ENCODE measurements around the gene UTS2R.
A peak's percentile ranks its signal among the peaks of the same experiment; 100 is the strongest.
"Not testable (repeated sequence)": the region's sequence is repeated elsewhere in the genome, so short reads cannot be mapped to it uniquely, and the experiment has no call there.

The UTS2R gene

DNA sequence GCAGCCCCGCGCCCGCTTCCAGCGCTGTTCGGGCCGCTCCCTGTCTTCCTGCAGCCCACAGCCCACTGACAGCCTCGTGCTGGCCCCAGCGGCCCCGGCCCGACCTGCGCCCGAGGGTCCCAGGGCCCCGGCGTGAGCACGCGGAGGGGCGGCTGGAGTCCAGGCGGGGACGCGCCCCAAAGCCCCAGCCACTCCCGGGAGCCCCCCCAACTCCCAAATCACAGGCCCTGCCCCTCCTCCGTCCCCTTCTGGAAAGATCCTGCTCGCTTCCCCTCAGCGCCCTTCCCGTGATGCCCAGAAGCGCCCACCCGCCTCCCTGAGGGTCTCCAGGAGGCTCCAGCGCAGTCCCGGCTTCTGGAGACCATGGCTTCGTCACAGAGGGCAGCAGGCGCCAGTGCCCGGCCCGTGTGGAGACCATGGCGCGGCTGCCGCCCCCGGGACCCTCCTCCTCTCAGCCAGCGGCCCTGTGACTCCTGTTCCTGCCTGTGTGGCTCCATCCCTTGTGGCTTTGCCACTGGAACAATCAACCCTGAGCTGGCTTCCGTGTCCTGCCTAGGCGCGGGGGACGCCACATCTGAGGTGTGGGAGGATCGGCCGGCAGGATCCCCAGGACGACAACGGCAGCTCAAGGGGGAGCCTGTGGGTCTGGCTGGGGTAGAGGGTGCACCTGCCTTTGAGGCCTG, 3.9 kb downstream of the UTS2R start:
- no peak for DNase-seq (ENCODE audit: low spot score)

- no peak for DNase-seq (ENCODE audit: low spot score)
Measured at GRCh38 chr17:82376042-82376730, 4.6 kb downstream of the UTS2R start.

- DNase-seq (ENCODE audit: low spot score) = not testable (repeated sequence)
Measured at GRCh38 chr17:82377294-82377693, 5.7 kb downstream of the UTS2R start.

DNA sequence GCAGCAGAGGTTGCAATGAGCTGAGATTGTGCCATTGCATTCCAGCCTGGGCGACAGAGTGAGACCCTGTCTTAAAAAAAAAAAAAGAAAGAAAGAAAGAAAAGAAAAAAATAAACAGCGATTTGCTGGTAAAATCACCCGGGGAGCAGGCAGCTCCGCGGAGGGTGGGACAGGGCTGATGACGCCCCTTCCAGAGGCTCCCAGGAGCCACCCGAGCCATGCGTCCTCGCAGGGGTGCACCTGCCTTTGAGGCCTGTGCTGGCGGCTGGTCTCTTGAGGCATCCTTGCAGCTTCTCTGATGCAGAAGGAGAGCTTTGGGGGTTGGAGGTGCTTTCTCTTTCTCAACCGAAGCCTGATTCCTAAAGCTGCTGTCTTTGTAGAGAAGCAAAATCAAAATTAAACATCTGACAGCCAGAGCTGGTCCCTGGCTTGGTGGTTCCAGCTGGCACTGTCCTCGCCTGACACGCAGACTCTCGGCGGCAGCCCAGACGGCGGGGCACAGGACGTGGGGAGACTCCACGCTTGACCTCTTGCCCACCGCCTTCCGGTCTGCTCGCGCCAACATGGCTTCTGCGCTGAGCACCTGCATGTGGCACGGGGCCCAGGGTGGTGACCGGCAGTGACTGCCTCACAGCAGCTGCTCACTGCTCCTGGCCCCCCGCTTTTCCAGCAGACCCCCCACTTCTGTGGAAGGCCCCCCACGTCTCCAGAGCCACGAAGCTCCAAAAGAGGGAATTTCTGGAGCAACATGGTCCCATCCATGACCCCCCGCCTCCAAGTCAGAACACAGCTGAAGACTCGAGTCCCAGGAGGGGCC, 6.6 kb downstream of the UTS2R start:
- DNase-seq (ENCODE audit: low spot score) = no peak

- DNase-seq (ENCODE audit: low spot score) = no peak
Measured at GRCh38 chr17:82378741-82379021, 7.1 kb downstream of the UTS2R start.

GRCh38 chr17:82380860-82381702, 9.5 kb downstream of the UTS2R start:
- DNase-seq (ENCODE audit: low spot score) = no peak

DNA sequence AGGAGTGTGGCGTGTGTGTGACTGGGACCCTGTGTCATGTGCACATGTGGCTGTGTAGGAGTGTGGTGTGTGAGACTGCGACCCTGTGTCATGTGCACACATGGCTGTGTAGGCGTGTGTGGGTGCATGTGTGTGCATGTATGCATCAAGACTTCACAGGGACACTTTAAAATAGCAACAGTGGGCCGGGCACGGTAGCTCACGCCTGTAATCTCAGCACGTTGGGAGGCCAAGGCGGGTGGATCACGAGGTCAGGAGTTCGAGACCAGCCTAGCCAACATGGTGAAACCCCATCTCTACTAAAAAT, 10.1 kb downstream of the UTS2R start:
- DNase-seq (ENCODE audit: low spot score) = not testable (repeated sequence)

GRCh38 chr17:82382220-82382932, 10.8 kb downstream of the UTS2R start:
- not testable (repeated sequence) for DNase-seq (ENCODE audit: low spot score)

DNA sequence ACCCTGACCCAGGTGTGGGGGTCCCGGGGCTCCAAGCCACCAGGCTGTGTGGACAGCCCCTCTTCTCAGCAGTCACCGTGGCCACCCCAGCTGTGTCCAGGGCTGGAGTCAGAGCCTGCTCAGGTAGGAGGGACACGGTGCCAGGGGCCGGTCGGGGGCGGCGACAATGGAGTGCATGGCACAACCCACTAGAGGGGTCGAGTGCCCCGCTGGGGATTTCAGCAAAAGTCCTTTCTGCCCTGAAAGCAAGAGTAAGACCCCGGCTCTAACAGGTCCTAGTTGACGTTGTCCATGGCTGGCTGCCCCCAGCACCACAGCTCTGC, 11.3 kb downstream of the UTS2R start:
- no peak for DNase-seq (ENCODE audit: low spot score)

DNA sequence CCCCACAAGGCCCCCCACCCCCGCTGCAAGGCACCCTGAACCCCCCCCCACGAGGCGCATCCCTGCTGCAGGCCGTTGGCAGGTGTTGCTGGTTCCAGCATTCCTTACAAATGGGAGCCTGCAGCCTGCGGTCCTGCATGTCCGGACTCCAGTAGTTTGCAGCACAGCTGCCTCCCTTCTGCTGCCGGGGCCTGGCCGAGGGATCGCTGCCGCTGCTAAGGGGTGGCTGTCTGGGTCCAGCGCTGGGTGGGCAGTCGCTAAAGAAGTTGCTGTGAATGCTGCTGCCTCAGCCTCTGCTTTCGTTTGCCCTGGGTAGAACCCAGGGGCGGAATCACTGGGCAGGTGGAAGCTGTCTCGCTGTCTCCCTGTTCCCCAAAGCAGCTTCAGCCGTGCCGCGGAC, 11.8 kb downstream of the UTS2R start:
- no peak for DNase-seq (ENCODE audit: low spot score)

DNA sequence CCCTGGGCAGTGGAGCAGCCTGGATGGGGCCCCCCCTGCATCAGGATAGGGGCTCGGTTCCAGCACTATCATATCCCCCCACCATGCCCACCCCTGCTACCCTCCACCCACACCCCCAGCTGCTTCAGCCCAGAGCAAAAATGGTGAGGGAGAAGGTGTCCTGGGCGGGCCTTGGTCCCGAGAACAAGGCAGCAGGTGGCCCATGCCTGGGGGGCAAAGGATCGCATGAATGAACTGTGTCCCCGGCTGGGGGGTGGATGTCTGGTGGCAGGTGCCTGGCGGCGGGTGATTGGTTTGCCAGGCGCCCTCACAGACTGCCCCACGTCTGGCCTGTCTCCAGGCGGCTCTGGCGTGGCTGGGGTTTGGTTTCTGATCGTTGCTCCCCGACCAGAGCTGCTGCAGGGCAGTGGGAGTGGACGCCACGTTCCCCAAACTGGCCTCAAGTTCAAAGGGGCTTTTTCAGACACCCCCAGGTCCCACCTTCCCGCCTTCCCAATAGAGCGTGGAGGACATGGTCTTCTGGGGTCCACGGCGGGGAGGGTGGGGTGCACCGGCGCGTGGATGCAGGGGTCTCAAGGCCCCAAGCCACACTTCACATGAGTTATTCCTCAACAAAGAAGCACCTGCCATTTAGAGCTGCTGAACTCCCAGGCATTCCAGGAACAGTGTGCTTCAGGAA, 12.6 kb downstream of the UTS2R start:
- DNase-seq (ENCODE audit: low spot score) = no peak

DNA sequence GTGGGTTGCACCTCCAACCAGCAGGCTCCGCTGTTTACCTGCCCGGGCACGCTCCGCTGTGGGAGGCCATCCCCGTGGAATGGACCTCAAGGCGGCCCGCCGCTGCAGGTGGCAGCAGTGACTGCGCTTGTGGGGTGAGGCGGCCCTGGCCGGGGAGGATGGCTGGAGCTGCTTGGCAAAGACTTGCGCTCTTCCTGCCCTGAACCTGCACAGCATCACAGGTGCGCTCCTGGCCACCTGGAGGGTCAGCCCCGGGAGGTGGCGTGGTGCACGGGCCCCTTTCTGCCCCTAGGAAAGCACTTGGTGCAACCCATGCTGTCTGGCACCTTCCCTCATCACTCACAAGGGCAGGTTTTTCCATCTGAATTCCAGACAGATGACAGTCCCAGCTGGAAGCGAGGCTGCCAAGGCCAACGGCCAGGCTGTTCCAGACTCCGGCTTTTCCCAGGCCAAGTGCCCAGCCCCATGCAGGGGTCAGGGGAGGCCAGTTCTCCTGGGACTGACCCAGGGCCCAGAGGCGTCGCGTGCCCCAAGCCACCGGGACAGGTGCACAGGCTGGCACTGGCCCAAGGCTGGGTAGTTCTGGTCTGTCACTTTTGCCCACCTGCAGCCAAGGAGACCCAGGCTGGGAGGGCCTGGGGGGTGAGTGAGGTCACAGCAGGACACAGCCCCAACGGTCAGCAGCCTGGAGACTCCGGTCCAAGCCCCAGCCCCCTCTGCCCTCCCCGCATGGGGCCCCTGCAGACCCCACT, 13.3 kb downstream of the UTS2R start:
- peak; percentile 12 for DNase-seq (ENCODE audit: low spot score)

DNA sequence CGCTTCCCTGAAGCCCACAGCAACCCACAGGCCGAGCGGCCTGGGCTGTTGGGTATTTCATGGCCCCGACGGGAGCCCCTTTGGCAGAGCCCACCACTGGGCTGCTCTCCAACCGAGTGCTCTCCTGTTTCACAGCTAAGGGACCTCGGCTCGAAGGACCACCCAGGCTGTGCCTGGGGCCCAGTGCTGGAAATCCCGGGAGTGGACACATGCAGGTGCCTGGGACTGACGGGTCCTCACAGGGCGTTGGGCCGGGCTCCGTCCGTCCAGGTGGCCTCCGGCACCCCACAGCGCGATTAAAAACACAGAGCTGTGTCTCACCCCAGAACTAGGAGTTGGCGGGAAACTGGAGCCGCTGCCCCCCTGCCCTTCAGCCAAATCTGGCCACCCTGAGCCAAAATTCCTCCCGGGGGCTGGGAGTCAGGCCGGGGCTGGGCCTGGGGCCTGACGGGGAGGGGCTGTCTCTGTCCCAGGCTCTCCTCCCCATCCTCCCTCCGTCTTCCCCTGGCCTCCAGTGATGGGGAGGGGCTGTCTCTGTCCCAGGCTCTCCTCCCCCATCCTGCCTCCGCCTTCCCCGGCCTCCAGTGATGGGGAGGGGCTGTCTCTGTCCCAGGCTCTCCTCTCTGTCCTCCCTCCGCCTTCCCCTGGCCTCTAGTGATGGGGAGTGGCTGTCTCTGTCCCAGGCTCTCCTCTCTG, 14.1 kb downstream of the UTS2R start:
- no peak for DNase-seq (ENCODE audit: low spot score)

DNA sequence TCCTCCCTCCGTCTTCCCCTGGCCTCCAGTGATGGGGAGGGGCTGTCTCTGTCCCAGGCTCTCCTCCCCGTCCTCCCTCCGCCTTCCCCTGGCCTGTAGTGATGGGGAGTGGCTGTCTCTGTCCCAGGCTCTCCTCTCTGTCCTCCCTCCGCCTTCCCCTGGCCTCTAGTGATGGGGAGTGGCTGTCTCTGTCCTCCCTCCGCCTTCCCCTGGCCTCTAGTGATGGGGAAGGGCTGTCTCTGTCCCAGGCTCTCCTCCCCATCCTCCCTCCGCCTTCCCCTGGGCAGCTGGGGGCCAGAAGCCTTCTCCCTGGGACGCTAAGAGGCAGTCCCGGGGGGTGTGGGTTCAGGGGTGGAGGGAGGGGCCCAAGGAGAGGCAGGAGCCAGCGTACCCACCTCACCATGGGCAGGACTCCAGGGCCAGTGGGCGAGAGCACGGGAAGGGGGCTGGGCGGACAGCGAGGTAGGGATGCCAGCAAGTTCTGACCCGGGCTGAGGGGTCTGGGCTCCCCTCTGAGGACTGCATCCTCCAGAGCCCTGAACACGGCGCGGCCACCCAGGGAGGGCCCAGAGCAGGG, 14.8 kb downstream of the UTS2R start:
- DNase-seq (ENCODE audit: low spot score) = no peak

DNA sequence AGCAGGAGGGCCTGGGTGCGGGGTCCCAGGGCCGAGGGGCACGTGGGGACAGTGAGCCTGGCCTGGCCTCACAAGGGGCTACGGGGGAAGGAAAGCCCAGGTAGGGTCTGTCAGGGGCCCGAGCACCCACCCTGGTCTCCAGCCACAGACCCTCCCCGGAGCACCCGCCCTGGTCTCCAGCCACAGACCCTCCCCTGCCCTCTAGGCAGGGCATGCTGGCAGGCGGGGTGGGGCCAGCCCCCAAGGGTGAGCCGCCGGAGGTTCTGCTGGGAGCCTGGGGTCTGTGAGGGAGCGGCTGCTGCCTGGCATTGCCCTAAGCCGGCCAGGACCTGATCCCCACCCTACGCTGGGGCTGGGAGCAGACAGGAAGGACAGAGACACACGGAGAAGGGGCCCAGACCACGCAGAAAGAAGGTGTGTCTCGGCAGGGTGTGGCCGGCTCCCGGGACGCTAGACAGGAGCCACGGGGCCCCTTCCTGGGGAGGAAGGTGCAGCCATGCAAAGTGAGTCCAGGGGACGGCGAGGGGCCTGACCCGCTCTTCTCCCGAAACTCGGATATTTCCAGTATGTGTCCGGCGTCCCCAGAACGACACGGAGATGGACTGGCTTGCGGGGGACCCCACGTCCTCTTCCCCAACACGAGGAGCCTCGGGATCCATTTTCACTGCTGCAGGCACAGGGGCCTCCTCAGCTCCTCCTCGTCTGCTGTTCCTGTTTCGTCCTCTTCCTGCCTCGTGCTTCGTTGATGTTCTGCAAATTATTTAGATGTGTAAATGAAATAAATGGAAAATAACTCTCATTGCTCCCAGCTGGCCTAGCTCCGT, 15.5 kb downstream of the UTS2R start:
- DNase-seq (ENCODE audit: low spot score) = no peak

DNA sequence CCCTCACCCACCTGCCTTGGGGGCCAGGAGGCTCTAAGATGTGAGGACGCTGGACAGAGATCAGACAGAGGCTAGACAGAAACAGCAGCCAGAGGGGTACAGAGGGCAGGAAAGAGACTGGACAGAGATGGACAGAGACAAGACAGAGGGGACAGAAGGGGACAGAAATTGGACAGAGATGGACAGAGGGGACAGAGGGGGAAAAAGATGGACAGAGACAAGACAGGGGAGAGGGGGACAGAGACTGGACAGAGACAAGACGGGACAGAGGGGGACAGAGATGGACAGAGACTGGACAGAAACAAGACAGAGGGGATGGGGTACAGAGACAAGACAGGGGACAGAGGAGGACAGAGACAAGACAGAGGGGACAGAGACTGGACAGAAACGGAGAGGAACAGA, 16.1 kb downstream of the UTS2R start:
- no peak for DNase-seq (ENCODE audit: low spot score)

GRCh38 chr17:82388223-82388921, 16.8 kb downstream of the UTS2R start:
- DNase-seq (ENCODE audit: low spot score) = peak; percentile 32

DNA sequence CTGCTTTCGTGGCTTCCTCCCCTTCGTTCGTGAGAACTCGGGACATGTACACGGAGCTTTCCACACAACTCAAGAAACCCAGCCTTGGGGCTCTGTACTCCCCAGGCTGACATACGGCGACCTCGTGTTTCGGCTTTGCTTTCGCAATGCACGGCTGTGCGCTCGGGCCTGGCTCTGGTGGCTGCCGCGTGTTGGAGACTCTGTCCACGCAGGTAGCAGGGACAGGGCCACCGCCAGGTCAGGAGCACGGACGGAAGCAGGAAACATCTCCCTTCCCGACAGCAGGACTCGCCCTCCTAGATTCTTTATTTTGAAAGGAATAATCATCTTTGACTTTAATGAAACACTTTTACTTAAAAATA, 17.3 kb downstream of the UTS2R start:
- DNase-seq (ENCODE audit: low spot score) = no peak
